ENCODE measurements around the gene KRTAP19-3.

The KRTAP19-3 gene

GRCh38 chr21:30491963-30492428 is at the start of gene KRTAP19-3:
Gene KRTAP19-3, minus strand, starts transcription at chr21:30492013. Its CDS starts 56 bp downstream, at chr21:30491957.
- DNase-seq (ENCODE audit: low spot score) = no peak

DNA sequence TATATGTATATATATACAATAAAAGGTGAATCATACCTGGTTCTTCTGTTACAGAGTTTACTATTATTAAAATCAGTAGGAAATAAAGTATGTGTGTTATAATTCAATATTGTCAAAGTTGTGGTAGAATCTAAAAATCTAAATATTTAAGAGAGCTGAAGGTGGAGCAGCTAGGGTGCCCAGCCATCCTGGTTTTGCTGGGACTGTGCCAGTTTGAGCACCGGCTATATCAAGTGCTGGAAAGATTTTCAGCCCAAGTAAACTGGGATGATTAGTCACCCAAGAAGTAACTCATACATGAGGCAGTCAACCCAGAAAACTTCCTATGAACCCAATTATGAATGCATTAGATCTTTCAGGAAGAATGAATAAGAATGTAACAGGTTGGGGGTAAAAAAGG is 27.1 kb upstream of the KRTAP19-3 start:
- DNase-seq (ENCODE audit: low spot score) = no peak

GRCh38 chr21:30515681-30516080 is 23.9 kb upstream of the KRTAP19-3 start:
- no peak for DNase-seq (ENCODE audit: low spot score)

- DNase-seq (ENCODE audit: low spot score) = peak; percentile 24
These were observed 13.9 kb upstream of the KRTAP19-3 start for GRCh38 chr21:30505621-30506205.

DNA sequence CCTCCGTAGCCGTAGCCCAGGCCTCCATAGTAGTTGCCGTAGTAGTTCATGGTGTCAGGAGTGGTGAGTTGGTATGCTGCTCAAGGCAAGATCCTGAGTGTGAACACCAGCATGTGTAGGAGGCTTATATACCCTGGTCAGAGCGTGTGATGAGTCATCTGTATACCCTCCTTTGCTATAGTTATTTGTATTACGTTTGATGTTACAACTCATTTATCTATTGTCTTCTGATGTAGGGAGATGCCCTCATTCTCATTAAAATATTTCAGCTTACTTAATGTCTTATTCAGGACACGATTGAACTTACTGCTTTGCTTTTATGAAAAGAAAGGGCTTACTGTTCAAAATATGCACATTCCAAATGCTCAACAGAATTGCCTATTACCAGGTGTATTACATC is 10.2 kb upstream of the KRTAP19-3 start, which contains the start of gene KRTAP19-5:
TSS of gene KRTAP19-5 (minus strand) at position 101 of the 400 bp plus-strand sequence. CDS start at position 50, 51 bp downstream.
- DNase-seq (ENCODE audit: low spot score) = no peak

DNA sequence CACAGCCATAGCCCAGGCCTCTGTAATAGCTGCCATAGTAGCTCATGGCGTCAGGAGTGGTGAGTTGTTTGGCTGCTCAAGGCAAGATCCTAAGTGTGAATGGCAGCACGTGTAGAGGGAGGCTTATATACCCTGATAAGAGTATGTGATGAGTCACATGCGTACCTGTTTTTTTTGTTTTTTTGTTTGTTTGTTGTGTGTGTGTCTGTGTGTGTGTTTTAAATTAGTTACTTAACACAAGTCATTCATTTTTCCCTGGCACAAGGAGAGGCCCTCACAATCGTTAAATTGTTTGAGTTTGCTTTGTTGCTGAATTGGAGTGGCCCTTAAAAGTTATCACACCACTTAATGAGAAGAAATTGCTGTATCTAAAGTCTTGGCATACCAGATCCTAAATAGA is 5.3 kb upstream of the KRTAP19-3 start, which contains the start of gene KRTAP19-4:
TSS of gene KRTAP19-4 (minus strand) at position 101 of the 400 bp plus-strand sequence. CDS start at position 46, 55 bp downstream.
- DNase-seq (ENCODE audit: low spot score) = no peak

DNA sequence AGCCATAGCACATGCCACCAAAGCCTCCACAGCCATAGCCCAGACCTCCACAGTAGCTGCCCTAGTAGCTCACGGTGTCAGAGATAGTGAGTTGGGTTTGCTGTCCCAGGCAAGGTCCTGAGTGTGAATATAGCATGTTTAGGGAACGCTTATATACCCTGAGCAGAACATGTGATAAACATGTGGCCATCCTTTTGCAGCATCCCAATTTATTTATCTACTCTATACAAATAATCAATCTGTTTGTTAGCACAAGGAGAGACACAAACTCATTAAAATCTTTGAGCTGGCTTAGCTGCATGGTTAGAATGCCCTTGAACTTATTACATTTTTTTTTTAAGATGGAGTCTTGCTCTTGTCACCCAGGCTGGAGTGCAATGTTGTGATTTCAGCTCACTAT is 4.5 kb downstream of the KRTAP19-3 start, which contains the start of gene KRTAP19-2:
TSS of gene KRTAP19-2 (minus strand) at position 101 of the 400 bp plus-strand sequence. CDS start at position 13, 88 bp downstream.
- DNase-seq (ENCODE audit: low spot score) = no peak

- DNase-seq (ENCODE audit: low spot score) = no peak
These were observed 5.6 kb downstream of the KRTAP19-3 start for GRCh38 chr21:30486180-30486579.

GRCh38 chr21:30482130-30482529 is 9.7 kb downstream of the KRTAP19-3 start:
- DNase-seq (ENCODE audit: low spot score) = no peak

GRCh38 chr21:30480145-30480544 is 11.7 kb downstream of the KRTAP19-3 start, which contains the start of gene KRTAP19-1:
Gene KRTAP19-1, minus strand, starts transcription at chr21:30480367. Its CDS starts 50 bp downstream, at chr21:30480317.
- no peak for DNase-seq (ENCODE audit: low spot score)

- no peak for DNase-seq (ENCODE audit: low spot score)
These were observed 12.6 kb downstream of the KRTAP19-3 start for GRCh38 chr21:30479259-30479658.

GRCh38 chr21:30478004-30478403 is 13.8 kb downstream of the KRTAP19-3 start:
- DNase-seq (ENCODE audit: low spot score) = no peak

- DNase-seq (ENCODE audit: low spot score) = no peak
These were observed 22.7 kb downstream of the KRTAP19-3 start for GRCh38 chr21:30468900-30469714.

DNA sequence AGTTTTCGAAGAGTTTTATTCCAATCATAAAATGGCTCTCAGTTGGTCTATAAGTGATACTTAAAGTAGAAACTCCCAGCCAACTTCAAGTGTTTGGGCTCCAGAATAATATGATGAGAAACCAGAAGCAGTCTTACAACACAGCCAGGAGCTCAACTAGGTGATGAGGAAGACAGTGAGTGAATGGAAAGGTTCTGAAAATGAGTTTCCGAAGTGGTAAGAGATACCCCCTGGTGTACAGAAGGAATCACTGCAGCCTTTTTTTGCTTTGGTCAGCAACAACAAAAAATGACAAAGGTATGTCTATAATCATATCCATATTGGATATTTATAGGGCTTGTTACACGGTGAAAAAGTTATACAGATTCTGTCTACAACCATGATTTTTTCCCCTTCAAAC is 28.1 kb downstream of the KRTAP19-3 start:
- peak; percentile 24 for DNase-seq (ENCODE audit: low spot score)

DNA sequence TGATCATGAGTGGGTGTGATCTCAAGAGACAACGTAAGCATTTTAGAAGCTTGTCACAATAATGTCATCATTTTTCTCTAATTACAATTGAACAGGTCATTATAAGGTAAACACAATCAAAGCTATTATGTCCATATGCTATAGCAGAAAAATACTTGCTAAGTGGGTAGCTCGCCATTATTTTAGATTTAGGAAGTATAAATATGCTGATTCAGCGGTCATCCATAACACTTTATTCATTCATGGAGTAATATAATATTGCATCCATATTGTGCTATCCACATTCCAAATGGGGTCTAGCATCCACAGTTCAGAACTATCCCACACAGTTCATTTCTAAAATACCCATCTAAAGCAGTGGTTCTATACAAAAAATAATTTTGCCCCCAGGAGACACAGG is 43.3 kb downstream of the KRTAP19-3 start:
- DNase-seq (ENCODE audit: low spot score) = no peak

- no peak for DNase-seq (ENCODE audit: low spot score)
These were observed 44.8 kb downstream of the KRTAP19-3 start for GRCh38 chr21:30447056-30447455.

DNA sequence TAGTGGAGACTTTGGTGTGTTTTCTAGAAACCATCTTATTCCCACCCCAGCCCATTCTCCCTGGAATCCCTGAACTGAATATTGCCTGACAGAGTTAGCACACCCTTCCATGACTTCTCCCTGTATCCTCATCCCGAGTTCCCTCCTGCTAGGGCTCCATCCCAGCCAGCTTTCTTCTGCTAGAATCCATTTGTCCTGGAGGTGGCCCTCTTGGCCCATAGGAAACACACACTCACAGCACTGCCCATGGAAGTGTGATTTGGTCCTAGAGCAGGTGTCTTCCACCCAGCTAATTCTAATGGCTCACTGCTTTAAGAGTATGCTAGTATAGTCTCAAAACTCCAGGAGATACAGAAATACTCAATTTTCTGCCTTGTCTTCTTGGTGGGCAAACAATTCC is 47.6 kb downstream of the KRTAP19-3 start:
- DNase-seq (ENCODE audit: low spot score) = no peak

DNA sequence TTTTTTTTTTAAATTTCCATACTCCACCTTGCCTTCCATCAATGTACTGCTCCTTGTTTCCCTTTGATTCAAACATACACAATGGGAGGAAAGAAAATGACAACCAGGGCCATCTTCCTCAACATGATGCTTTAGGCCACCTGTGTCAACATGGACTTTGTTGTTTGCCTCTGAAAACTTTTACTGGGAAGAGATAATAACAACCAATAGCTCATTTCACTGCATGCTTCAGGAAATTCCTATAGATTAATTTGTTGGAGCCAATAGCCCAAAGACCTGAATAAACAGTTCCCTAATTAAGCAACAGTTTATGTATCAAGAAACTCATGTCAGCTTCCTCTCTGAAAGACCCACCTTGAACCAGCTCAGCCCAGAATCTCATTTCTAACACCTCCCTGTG is 48.6 kb downstream of the KRTAP19-3 start:
- no peak for DNase-seq (ENCODE audit: low spot score)

Data from iPS-NIHi11 (cell line).